ENCODE results near the gene ERLIN1.

- TF ChIP-seq CREB1 (IDR thresholded peaks at IDR 0.05; ENCODE audit: low read depth) (no peak), TAF1 (IDR thresholded peaks at IDR 0.05; ENCODE audit: low read depth) (no peak), TEAD4 (IDR thresholded peaks at IDR 0.05) (no peak), REST (IDR thresholded peaks at IDR 0.05; ENCODE audit: low read depth) (no peak), YY1 (IDR thresholded peaks at IDR 0.05; ENCODE audit: low read depth) (no peak), EP300 (IDR thresholded peaks at IDR 0.05; ENCODE audit: borderline replicate concordance) (no peak), ZBTB7A (IDR thresholded peaks at IDR 0.05; ENCODE audit: low read depth) (no peak)
- TF ChIP-seq, protein P1, sequence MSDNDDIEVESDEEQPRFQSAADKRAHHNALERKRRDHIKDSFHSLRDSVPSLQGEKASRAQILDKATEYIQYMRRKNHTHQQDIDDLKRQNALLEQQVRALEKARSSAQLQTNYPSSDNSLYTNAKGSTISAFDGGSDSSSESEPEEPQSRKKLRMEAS (IDR thresholded peaks at IDR 0.05) = no peak
Observed at GRCh38 chr10:100173035-100173434, 12.8 kb downstream of the ERLIN1 start.
